Activated T-cell treated with anti-CD3 and anti-CD28 coated beads, Interleukin-2, amount 50 U/mL, for 4 hours (primary cell): ENCODE data around the gene LTBR. TPM values are rescaled to one million over a fixed set of nuclear protein-coding genes. Genes with fewer than 3 reads are reported as not detected.

Experiments
- ATAC-seq, 2 donors: fragments of 200-7000 bp; cut with Tn5 transposase; one replicate each; pipeline ENCODE4 v1.10.0; 2021
- DNase-seq: peaks from one replicate; pipeline ENCODE4 v3.0.0-alpha.2; 2020
- H3K27me3 Mint-ChIP-seq: one replicate; pipeline ENCODE4 v1.8.0; 2021; ENCODE audit warnings: low read depth, mixed read lengths
- H3K36me3 Mint-ChIP-seq: one replicate; pipeline ENCODE4 v1.8.0; 2022; ENCODE audit warnings: mixed read lengths; ENCODE audit not compliant: insufficient read depth
- H3K4me1 Mint-ChIP-seq: one replicate; pipeline ENCODE4 v1.8.0; 2021; ENCODE audit warnings: low read depth, mixed read lengths
- H3K4me3 Mint-ChIP-seq: one replicate; pipeline ENCODE4 v1.8.0; 2021; ENCODE audit warnings: mild to moderate bottlenecking, moderate library complexity, mixed read lengths
- H3K9me3 Mint-ChIP-seq: one replicate; pipeline ENCODE4 v1.8.0; 2021; ENCODE audit warnings: mixed read lengths
- total RNA-seq, 3 donors: library from RNA; stranded (reverse); gene quantifications; one replicate each; pipeline ENCODE4 v1.2.1, GENCODE V29; 2021

Gene LTBR
- total RNA-seq, 3 donors from 2014 or later, result 1.0 to 2.8 (median 1.3) TPM

- Mint-ChIP-seq H3K36me3 (no peaks in the 10 kb centered on the region), H3K27me3 (peaks cover 2% of the 10 kb centered on the region), H3K4me3 (no peak overlapping the region), H3K9me3 (no peaks in the 10 kb centered on the region), H3K4me1 (peaks cover 9% of the 10 kb centered on the region)
- ATAC-seq (no peak), DNase-seq (no peak)
Observed at GRCh38 chr12:6356374-6356820, 27.6 kb upstream of the LTBR start.

GRCh38 chr12:6358881-6359280, 25.1 kb upstream of the LTBR start:
- no peak for ATAC-seq
- Mint-ChIP-seq H3K4me3 (no peak overlapping the region), H3K4me1 (peaks cover 21% of the 10 kb centered on the region), H3K27me3 (peaks cover 2% of the 10 kb centered on the region), H3K36me3 (no peaks in the 10 kb centered on the region), H3K9me3 (no peaks in the 10 kb centered on the region)
- no peak for DNase-seq

- DNase-seq (no peak), ATAC-seq (no peak)
- no peak overlapping the region for H3K4me3 Mint-ChIP-seq
- no peaks in the 10 kb centered on the region for H3K9me3 Mint-ChIP-seq
- H3K27me3 Mint-ChIP-seq, result peaks cover 2% of the 10 kb centered on the region
- H3K4me1 Mint-ChIP-seq, result peaks cover 26% of the 10 kb centered on the region
- no peaks in the 10 kb centered on the region for H3K36me3 Mint-ChIP-seq
Observed at GRCh38 chr12:6360080-6360571, 23.8 kb upstream of the LTBR start.

GRCh38 chr12:6360578-6361490, 23.1 kb upstream of the LTBR start:
- H3K36me3 Mint-ChIP-seq, result no peaks in the 10 kb centered on the region
- peaks cover 26% of the 10 kb centered on the region for H3K4me1 Mint-ChIP-seq
- no peak overlapping the region for H3K4me3 Mint-ChIP-seq
- no peak for DNase-seq
- H3K9me3 Mint-ChIP-seq, result no peaks in the 10 kb centered on the region
- ATAC-seq, result peak; percentile 31 to 32
- H3K27me3 Mint-ChIP-seq, result peaks cover 2% of the 10 kb centered on the region

GRCh38 chr12:6361834-6362233, 22.1 kb upstream of the LTBR start:
- Mint-ChIP-seq H3K27me3 (no peaks in the 10 kb centered on the region), H3K9me3 (no peaks in the 10 kb centered on the region), H3K4me3 (peak overlapping the region; percentile 52), H3K36me3 (no peaks in the 10 kb centered on the region), H3K4me1 (peaks cover 26% of the 10 kb centered on the region)
- no peak for ATAC-seq
- no peak for DNase-seq

- H3K36me3 Mint-ChIP-seq, result no peaks in the 10 kb centered on the region
- ATAC-seq (no peak), DNase-seq (no peak)
- no peaks in the 10 kb centered on the region for H3K27me3 Mint-ChIP-seq
- H3K4me1 Mint-ChIP-seq, result peaks cover 29% of the 10 kb centered on the region
- H3K4me3 Mint-ChIP-seq, result peak overlapping the region; percentile 52
- no peaks in the 10 kb centered on the region for H3K9me3 Mint-ChIP-seq
Observed at GRCh38 chr12:6362403-6362802, 21.6 kb upstream of the LTBR start.

GRCh38 chr12:6363010-6363329, 21.0 kb upstream of the LTBR start:
- Mint-ChIP-seq H3K36me3 (no peaks in the 10 kb centered on the region), H3K27me3 (no peaks in the 10 kb centered on the region), H3K9me3 (no peaks in the 10 kb centered on the region), H3K4me1 (peaks cover 33% of the 10 kb centered on the region), H3K4me3 (no peak overlapping the region)
- DNase-seq (no peak), ATAC-seq (no peak)

- peak; percentile 67 for DNase-seq
- no peaks in the 10 kb centered on the region for H3K9me3 Mint-ChIP-seq
- peak overlapping the region; percentile 73 for H3K4me3 Mint-ChIP-seq
- H3K27me3 Mint-ChIP-seq, result no peaks in the 10 kb centered on the region
- peaks cover 37% of the 10 kb centered on the region for H3K4me1 Mint-ChIP-seq
- no peaks in the 10 kb centered on the region for H3K36me3 Mint-ChIP-seq
- ATAC-seq, result peak; percentile 83
Observed at GRCh38 chr12:6363330-6364043, 20.5 kb upstream of the LTBR start.

GRCh38 chr12:6364044-6364374, 20.0 kb upstream of the LTBR start:
- Mint-ChIP-seq H3K4me3 (peak overlapping the region; percentile 73), H3K9me3 (no peaks in the 10 kb centered on the region), H3K4me1 (peaks cover 37% of the 10 kb centered on the region), H3K36me3 (no peaks in the 10 kb centered on the region), H3K27me3 (no peaks in the 10 kb centered on the region)
- ATAC-seq, result peak in 1 of 2 donors; percentile 11
- DNase-seq, result no peak

GRCh38 chr12:6367065-6367968, 16.6 kb upstream of the LTBR start:
- Mint-ChIP-seq H3K9me3 (no peaks in the 10 kb centered on the region), H3K27me3 (no peaks in the 10 kb centered on the region), H3K4me1 (peaks cover 22% of the 10 kb centered on the region), H3K36me3 (no peaks in the 10 kb centered on the region), H3K4me3 (no peak overlapping the region)
- DNase-seq (peak; percentile 44), ATAC-seq (peak; percentile 47)

- no peaks in the 10 kb centered on the region for H3K9me3 Mint-ChIP-seq
- no peaks in the 10 kb centered on the region for H3K36me3 Mint-ChIP-seq
- ATAC-seq (peak in 1 of 2 donors; percentile 17), DNase-seq (no peak)
- H3K4me3 Mint-ChIP-seq, result no peak overlapping the region
- no peaks in the 10 kb centered on the region for H3K27me3 Mint-ChIP-seq
- H3K4me1 Mint-ChIP-seq, result peaks cover 23% of the 10 kb centered on the region
Observed at GRCh38 chr12:6367969-6368892, 15.7 kb upstream of the LTBR start.

- ATAC-seq (no peak), DNase-seq (no peak)
- Mint-ChIP-seq H3K4me1 (peaks cover 21% of the 10 kb centered on the region), H3K4me3 (no peak overlapping the region), H3K9me3 (no peaks in the 10 kb centered on the region), H3K36me3 (no peaks in the 10 kb centered on the region), H3K27me3 (no peaks in the 10 kb centered on the region)
Observed at GRCh38 chr12:6368906-6369525, 14.9 kb upstream of the LTBR start.
